ENCODE measurements around the gene AOC2. TPM values are rescaled to one million over a fixed set of nuclear protein-coding genes. Genes with fewer than 3 reads are reported as not detected.

Gene AOC2
- total RNA-seq, 1 experiment from 2014 or later: 11.0 TPM

DNA sequence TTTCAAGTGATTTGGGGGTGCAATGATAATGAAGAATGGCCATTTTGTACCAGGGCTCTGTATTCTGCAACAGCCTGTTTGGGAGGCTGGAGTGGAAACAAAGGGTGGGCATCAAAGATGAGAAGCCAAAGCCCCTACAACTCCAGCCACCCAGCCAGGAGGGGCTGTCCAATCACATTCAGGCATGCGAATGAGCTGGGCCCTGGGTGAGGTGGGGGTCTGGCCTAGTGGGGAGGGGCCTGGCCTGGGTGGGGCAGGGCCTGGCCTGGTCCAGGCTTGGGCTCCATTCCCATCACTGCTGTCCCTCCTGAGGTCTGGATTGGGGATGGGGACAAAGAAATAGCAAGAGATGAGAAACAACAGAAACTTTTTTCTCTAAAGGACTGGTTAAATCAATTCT lies 13.0 kb downstream of the AOC2 start:
- no peaks in the 10 kb centered on the region; the same call in 1 of the 2 replicates for H3K27me3 Mint-ChIP-seq (ENCODE audit: low read depth)
- no peaks in the 10 kb centered on the region for H3K4me1 Mint-ChIP-seq
- no peak overlapping the region for H3K4me3 Mint-ChIP-seq
- no peak overlapping the region for H3K27ac Mint-ChIP-seq
- CTCF ChIA-PET: interaction anchor here (1.1 to 1.3 kb wide), 3 partner anchors 14 to 141 kb away, joined by 3 to 4 read pairs (median 3); partner anchors contain the start of gene RPL27
- H3K36me3 Mint-ChIP-seq: no peaks in the 10 kb centered on the region
- TF ChIP-seq SOX15 (CRISPR knock-in tag; IDR thresholded peaks at IDR 0.05) (no peak), NR3C1 (CRISPR knock-in tag; conservative IDR thresholded peaks at IDR 0.05; ENCODE audit: low read depth) (no peak), NR2C2 (CRISPR knock-in tag; IDR thresholded peaks at IDR 0.05) (no peak)
- TF ChIP-seq, protein P1, sequence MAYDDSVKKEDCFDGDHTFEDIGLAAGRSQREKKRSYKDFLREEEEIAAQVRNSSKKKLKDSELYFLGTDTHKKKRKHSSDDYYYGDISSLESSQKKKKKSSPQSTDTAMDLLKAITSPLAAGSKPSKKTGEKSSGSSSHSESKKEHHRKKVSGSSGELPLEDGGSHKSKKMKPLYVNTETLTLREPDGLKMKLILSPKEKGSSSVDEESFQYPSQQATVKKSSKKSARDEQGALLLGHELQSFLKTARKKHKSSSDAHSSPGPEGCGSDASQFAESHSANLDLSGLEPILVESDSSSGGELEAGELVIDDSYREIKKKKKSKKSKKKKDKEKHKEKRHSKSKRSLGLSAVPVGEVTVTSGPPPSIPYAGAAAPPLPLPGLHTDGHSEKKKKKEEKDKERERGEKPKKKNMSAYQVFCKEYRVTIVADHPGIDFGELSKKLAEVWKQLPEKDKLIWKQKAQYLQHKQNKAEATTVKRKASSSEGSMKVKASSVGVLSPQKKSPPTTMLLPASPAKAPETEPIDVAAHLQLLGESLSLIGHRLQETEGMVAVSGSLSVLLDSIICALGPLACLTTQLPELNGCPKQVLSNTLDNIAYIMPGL (CRISPR knock-in tag; IDR thresholded peaks at IDR 0.05): no peak
- TF ChIP-seq, protein P2, sequence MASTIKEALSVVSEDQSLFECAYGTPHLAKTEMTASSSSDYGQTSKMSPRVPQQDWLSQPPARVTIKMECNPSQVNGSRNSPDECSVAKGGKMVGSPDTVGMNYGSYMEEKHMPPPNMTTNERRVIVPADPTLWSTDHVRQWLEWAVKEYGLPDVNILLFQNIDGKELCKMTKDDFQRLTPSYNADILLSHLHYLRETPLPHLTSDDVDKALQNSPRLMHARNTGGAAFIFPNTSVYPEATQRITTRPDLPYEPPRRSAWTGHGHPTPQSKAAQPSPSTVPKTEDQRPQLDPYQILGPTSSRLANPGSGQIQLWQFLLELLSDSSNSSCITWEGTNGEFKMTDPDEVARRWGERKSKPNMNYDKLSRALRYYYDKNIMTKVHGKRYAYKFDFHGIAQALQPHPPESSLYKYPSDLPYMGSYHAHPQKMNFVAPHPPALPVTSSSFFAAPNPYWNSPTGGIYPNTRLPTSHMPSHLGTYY (CRISPR knock-in tag; IDR thresholded peaks at IDR 0.05): no peak
- TF ChIP-seq, protein P3, sequence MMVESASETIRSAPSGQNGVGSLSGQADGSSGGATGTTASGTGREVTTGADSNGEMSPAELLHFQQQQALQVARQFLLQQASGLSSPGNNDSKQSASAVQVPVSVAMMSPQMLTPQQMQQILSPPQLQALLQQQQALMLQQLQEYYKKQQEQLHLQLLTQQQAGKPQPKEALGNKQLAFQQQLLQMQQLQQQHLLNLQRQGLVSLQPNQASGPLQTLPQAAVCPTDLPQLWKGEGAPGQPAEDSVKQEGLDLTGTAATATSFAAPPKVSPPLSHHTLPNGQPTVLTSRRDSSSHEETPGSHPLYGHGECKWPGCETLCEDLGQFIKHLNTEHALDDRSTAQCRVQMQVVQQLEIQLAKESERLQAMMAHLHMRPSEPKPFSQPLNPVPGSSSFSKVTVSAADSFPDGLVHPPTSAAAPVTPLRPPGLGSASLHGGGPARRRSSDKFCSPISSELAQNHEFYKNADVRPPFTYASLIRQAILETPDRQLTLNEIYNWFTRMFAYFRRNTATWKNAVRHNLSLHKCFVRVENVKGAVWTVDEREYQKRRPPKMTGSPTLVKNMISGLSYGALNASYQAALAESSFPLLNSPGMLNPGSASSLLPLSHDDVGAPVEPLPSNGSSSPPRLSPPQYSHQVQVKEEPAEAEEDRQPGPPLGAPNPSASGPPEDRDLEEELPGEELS (CRISPR knock-in tag; IDR thresholded peaks at IDR 0.05): no peak
- H3K9me3 Mint-ChIP-seq: no peaks in the 10 kb centered on the region
- POLR2A ChIA-PET: no interaction called here
- ATAC-seq: peak; percentile 81
- no peak for DNase-seq (ENCODE audit: low spot score)

DNA sequence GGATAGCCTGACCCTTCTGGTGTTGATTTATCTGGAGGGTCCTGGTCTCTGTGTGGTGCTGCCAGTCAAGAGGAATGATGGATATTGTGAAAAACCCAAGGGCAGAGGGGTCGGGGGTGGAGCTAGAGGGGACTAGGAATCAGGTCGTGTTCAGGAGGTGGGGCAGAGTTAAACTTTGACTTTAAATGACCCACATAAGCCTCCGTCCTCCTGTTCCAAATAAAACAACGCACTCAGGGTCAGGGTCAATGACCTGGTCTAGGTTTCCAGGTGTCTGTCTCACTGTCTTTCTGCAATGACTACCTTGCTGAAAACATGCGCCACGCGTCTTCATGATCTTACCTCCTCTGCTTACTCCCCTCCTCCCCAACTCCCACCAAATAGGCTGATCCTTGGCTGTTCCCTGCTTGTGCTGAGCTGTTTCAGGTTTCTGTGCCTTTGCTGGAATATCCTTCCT lies 21.3 kb downstream of the AOC2 start:
- Mint-ChIP-seq H3K36me3 (peaks cover 4% of the 10 kb centered on the region), H3K9me3 (peaks cover 15% of the 10 kb centered on the region), H3K27ac (peak overlapping the region; percentile 37; the same call in 1 of the 2 replicates), H3K4me3 (no peak overlapping the region), H3K4me1 (peaks cover 18% of the 10 kb centered on the region), H3K27me3 (ENCODE audit: low read depth) (peaks cover 4% of the 10 kb centered on the region)
- ChIA-PET POLR2A (no interaction called here), CTCF (interaction anchor here (0.9 kb wide), 1 partner anchor 32 kb away, joined by 3 read pairs; no protein-coding TSS in a partner anchor)
- ATAC-seq (no peak), DNase-seq (ENCODE audit: low spot score) (no peak)
- TF ChIP-seq, protein P4, sequence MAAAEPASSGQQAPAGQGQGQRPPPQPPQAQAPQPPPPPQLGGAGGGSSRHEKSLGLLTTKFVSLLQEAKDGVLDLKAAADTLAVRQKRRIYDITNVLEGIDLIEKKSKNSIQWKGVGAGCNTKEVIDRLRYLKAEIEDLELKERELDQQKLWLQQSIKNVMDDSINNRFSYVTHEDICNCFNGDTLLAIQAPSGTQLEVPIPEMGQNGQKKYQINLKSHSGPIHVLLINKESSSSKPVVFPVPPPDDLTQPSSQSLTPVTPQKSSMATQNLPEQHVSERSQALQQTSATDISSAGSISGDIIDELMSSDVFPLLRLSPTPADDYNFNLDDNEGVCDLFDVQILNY (CRISPR knock-in tag; IDR thresholded peaks at IDR 0.05): no peak
- no peak for TF ChIP-seq TP53 (CRISPR knock-in tag; IDR thresholded peaks at IDR 0.05)
- no peak for TF ChIP-seq ESRRA (CRISPR knock-in tag; IDR thresholded peaks at IDR 0.05; ENCODE audit: borderline replicate concordance)
- no peak for TF ChIP-seq CBFB (CRISPR knock-in tag; IDR thresholded peaks at IDR 0.05; ENCODE audit: low read depth)
- no peak for TF ChIP-seq NFATC4 (CRISPR knock-in tag; IDR thresholded peaks at IDR 0.05)
- TF ChIP-seq, protein P5, sequence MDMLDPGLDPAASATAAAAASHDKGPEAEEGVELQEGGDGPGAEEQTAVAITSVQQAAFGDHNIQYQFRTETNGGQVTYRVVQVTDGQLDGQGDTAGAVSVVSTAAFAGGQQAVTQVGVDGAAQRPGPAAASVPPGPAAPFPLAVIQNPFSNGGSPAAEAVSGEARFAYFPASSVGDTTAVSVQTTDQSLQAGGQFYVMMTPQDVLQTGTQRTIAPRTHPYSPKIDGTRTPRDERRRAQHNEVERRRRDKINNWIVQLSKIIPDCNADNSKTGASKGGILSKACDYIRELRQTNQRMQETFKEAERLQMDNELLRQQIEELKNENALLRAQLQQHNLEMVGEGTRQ (CRISPR knock-in tag; IDR thresholded peaks at IDR 0.05): no peak
- TF ChIP-seq, protein P6, sequence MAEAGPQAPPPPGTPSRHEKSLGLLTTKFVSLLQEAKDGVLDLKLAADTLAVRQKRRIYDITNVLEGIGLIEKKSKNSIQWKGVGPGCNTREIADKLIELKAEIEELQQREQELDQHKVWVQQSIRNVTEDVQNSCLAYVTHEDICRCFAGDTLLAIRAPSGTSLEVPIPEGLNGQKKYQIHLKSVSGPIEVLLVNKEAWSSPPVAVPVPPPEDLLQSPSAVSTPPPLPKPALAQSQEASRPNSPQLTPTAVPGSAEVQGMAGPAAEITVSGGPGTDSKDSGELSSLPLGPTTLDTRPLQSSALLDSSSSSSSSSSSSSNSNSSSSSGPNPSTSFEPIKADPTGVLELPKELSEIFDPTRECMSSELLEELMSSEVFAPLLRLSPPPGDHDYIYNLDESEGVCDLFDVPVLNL (CRISPR knock-in tag; IDR thresholded peaks at IDR 0.05; ENCODE audit: borderline replicate concordance, low read depth): no peak
- TF ChIP-seq NR1H2 (CRISPR knock-in tag; IDR thresholded peaks at IDR 0.05): no peak
- TF ChIP-seq FOXJ3 (CRISPR knock-in tag; IDR thresholded peaks at IDR 0.05; ENCODE audit: borderline replicate concordance): no peak
- TF ChIP-seq, protein P7, sequence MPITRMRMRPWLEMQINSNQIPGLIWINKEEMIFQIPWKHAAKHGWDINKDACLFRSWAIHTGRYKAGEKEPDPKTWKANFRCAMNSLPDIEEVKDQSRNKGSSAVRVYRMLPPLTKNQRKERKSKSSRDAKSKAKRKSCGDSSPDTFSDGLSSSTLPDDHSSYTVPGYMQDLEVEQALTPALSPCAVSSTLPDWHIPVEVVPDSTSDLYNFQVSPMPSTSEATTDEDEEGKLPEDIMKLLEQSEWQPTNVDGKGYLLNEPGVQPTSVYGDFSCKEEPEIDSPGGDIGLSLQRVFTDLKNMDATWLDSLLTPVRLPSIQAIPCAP (CRISPR knock-in tag; IDR thresholded peaks at IDR 0.05): no peak
- TF ChIP-seq, protein P8, sequence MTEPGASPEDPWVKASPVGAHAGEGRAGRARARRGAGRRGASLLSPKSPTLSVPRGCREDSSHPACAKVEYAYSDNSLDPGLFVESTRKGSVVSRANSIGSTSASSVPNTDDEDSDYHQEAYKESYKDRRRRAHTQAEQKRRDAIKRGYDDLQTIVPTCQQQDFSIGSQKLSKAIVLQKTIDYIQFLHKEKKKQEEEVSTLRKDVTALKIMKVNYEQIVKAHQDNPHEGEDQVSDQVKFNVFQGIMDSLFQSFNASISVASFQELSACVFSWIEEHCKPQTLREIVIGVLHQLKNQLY (CRISPR knock-in tag; IDR thresholded peaks at IDR 0.05): no peak
- TF ChIP-seq RELA (CRISPR knock-in tag; IDR thresholded peaks at IDR 0.05; ENCODE audit: borderline replicate concordance): no peak
- no peak for TF ChIP-seq ZNF232 (CRISPR knock-in tag; IDR thresholded peaks at IDR 0.05)
- TF ChIP-seq, protein P9, sequence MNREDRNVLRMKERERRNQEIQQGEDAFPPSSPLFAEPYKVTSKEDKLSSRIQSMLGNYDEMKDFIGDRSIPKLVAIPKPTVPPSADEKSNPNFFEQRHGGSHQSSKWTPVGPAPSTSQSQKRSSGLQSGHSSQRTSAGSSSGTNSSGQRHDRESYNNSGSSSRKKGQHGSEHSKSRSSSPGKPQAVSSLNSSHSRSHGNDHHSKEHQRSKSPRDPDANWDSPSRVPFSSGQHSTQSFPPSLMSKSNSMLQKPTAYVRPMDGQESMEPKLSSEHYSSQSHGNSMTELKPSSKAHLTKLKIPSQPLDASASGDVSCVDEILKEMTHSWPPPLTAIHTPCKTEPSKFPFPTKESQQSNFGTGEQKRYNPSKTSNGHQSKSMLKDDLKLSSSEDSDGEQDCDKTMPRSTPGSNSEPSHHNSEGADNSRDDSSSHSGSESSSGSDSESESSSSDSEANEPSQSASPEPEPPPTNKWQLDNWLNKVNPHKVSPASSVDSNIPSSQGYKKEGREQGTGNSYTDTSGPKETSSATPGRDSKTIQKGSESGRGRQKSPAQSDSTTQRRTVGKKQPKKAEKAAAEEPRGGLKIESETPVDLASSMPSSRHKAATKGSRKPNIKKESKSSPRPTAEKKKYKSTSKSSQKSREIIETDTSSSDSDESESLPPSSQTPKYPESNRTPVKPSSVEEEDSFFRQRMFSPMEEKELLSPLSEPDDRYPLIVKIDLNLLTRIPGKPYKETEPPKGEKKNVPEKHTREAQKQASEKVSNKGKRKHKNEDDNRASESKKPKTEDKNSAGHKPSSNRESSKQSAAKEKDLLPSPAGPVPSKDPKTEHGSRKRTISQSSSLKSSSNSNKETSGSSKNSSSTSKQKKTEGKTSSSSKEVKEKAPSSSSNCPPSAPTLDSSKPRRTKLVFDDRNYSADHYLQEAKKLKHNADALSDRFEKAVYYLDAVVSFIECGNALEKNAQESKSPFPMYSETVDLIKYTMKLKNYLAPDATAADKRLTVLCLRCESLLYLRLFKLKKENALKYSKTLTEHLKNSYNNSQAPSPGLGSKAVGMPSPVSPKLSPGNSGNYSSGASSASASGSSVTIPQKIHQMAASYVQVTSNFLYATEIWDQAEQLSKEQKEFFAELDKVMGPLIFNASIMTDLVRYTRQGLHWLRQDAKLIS (CRISPR knock-in tag; IDR thresholded peaks at IDR 0.05; ENCODE audit: borderline replicate concordance): no peak
